Endodermal cell (in vitro differentiated cells): ENCODE measurements around the gene FTO. TPM values are rescaled to one million over a fixed set of nuclear protein-coding genes. Genes with fewer than 3 reads are reported as not detected.

ENCODE experiments used
- DNase-seq: peaks from one replicate; pipeline ENCODE4 v3.0.0-alpha.2; 2017
- H3K27ac ChIP-seq: 2 replicates; pipeline ENCODE4 v1.5.1; 2013; ENCODE audit warnings: mild to moderate bottlenecking, low read depth, low read length, moderate library complexity
- H3K27me3 ChIP-seq: 2 replicates; pipeline ENCODE4 v1.6.1; 2013; ENCODE audit warnings: mild to moderate bottlenecking, low read length, moderate library complexity; ENCODE audit not compliant: insufficient read depth, control insufficient read depth, poor library complexity, severe bottlenecking
- H3K36me3 ChIP-seq: 2 replicates; pipeline ENCODE4 v1.7.0; 2013; ENCODE audit warnings: mild to moderate bottlenecking, low read length, moderate library complexity; ENCODE audit not compliant: control insufficient read depth, insufficient read depth
- H3K4me1 ChIP-seq: one replicate; pipeline ENCODE4 v1.7.0; 2013; ENCODE audit warnings: low read length; ENCODE audit not compliant: control insufficient read depth, insufficient read depth
- H3K4me3 ChIP-seq: 2 replicates; pipeline ENCODE4 v1.5.1; 2013; ENCODE audit warnings: mild to moderate bottlenecking, low read length, moderate library complexity
- H3K9ac ChIP-seq: 2 replicates; pipeline ENCODE4 v1.6.1; 2013; ENCODE audit warnings: mild to moderate bottlenecking, low read length, moderate library complexity; ENCODE audit not compliant: poor library complexity, severe bottlenecking; ENCODE audit errors: extremely low read depth
- H3K9me3 ChIP-seq: 2 replicates; pipeline ENCODE4 v1.6.1; 2013; ENCODE audit warnings: mild to moderate bottlenecking, low read length, moderate library complexity; ENCODE audit not compliant: control insufficient read depth
- H3K27ac Mint-ChIP-seq: 2 replicates; pipeline ENCODE4 v1.8.0; 2020; ENCODE audit warnings: mixed read lengths
- H3K27me3 Mint-ChIP-seq: 2 replicates; pipeline ENCODE4 v1.8.0; 2021; ENCODE audit warnings: mild to moderate bottlenecking, mixed read lengths; ENCODE audit not compliant: insufficient read depth
- H3K36me3 Mint-ChIP-seq: 2 replicates; pipeline ENCODE4 v1.8.0; 2020; ENCODE audit warnings: low read depth, mixed read lengths
- H3K4me1 Mint-ChIP-seq: 2 replicates; pipeline ENCODE4 v1.8.0; 2020; ENCODE audit warnings: mixed read lengths
- H3K4me3 Mint-ChIP-seq: 2 replicates; pipeline ENCODE4 v1.8.0; 2020; ENCODE audit warnings: mild to moderate bottlenecking, moderate library complexity, mixed read lengths
- H3K9me3 Mint-ChIP-seq: 2 replicates; pipeline ENCODE4 v1.8.0; 2020; ENCODE audit warnings: mild to moderate bottlenecking, mixed read lengths
- WGBS, 2 experiments: methylation state at CpG; one replicate each; pipeline versions ENCODE4 v1.1.5 to v1.1.7; 2013; ENCODE audit warnings: missing lambda C conversion rate in 2 of 2, mixed read lengths in 1 of 2; ENCODE audit not compliant: insufficient coverage in 1 of 2, insufficient read length in 1 of 2; 5-methylcytosine and 5-hydroxymethylcytosine counted together
- total RNA-seq, 2 donors: library from RNA; stranded (reverse); fragmentation: NEBNext Ultra II Directional in 1 of 2; extraction: Animal tissue kit (Norgen Biotek cat#: 25700) in 1 of 2; gene quantifications; 2 replicates in 1 of 2; 3 replicates in 1 of 2; pipeline ENCODE4 v1.2.1, GENCODE V29; 2021
- TF ChIP-seq, protein P1 (sequence below): fragments of 200-600 bp; sonication (generic); conservative IDR thresholded peaks from 2 replicates; pipeline ENCODE4 v1.5.0; 2021; ENCODE audit warnings: antibody characterized with exemption, mild to moderate bottlenecking

The FTO gene
- total RNA-seq, 2 donors from 2014 or later = 80.3 to 102 TPM

- no peak overlapping the region for H3K4me3 ChIP-seq
- 80 to 88% methylated on average over 4 to 7 of the region's 7 CpGs for WGBS, 2 experiments
These were observed 256.3 kb downstream of the FTO start for GRCh38 chr16:53960050-53960812.

DNA sequence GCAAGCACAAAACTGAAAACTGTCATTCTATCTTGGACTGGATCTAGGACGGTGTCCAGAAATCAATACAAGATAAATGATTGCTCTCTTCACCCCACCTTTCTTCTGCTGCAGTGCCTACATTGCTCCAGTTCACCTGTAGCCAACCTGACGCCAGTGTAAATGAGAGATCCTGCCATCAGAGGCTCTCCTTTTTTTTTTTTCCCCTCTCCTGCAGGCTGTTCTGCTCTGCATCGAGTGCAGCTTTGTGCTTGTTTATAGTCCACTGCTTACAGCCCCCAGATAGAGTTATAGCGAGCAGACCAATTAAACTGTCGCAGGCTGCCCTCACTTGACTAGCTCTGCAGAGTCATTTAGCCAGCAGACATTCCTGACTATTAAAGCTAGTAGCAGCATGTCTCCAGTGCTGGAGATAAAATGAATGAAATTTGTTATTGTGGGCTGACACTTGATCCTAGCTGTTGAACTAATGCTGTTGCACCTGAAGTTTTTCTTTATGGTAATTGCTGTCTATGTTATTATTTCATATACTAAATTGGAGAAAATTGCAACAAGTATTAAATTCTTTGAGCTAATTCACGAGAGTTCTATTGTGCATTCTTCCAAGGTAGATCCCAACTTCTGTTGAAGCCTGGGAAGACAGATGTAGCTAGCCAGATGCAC is 257.1 kb downstream of the FTO start:
- no peaks in the 10 kb centered on the region for H3K9me3 Mint-ChIP-seq
- Histone ChIP-seq H3K4me1 (no peaks in the 10 kb centered on the region), H3K9me3 (no peaks in the 10 kb centered on the region), H3K36me3 (no peaks in the 10 kb centered on the region), H3K9ac (no peak overlapping the region), H3K27ac (no peak overlapping the region), H3K4me3 (no peak overlapping the region), H3K27me3 (no peaks in the 10 kb centered on the region)
- no peak overlapping the region for H3K27ac Mint-ChIP-seq
- TF ChIP-seq, protein P1, sequence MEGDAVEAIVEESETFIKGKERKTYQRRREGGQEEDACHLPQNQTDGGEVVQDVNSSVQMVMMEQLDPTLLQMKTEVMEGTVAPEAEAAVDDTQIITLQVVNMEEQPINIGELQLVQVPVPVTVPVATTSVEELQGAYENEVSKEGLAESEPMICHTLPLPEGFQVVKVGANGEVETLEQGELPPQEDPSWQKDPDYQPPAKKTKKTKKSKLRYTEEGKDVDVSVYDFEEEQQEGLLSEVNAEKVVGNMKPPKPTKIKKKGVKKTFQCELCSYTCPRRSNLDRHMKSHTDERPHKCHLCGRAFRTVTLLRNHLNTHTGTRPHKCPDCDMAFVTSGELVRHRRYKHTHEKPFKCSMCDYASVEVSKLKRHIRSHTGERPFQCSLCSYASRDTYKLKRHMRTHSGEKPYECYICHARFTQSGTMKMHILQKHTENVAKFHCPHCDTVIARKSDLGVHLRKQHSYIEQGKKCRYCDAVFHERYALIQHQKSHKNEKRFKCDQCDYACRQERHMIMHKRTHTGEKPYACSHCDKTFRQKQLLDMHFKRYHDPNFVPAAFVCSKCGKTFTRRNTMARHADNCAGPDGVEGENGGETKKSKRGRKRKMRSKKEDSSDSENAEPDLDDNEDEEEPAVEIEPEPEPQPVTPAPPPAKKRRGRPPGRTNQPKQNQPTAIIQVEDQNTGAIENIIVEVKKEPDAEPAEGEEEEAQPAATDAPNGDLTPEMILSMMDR = no peak
- no peak overlapping the region for H3K4me3 Mint-ChIP-seq
- 89 to 92% methylated on average over 5 to 6 of the region's 6 CpGs for WGBS, 2 experiments
- no peaks in the 10 kb centered on the region for H3K27me3 Mint-ChIP-seq
- H3K36me3 Mint-ChIP-seq = peaks cover 2% of the 10 kb centered on the region
- H3K4me1 Mint-ChIP-seq = no peaks in the 10 kb centered on the region
- DNase-seq = no peak

More at GRCh38 chr16:53960050-53960812, 256.3 kb downstream of the FTO start:
- Histone ChIP-seq H3K4me1 (no peaks in the 10 kb centered on the region), H3K9ac (no peak overlapping the region), H3K9me3 (no peaks in the 10 kb centered on the region), H3K27me3 (no peaks in the 10 kb centered on the region), H3K27ac (no peak overlapping the region), H3K36me3 (no peaks in the 10 kb centered on the region)
- no peaks in the 10 kb centered on the region for H3K27me3 Mint-ChIP-seq
- H3K4me1 Mint-ChIP-seq = no peaks in the 10 kb centered on the region
- no peak for DNase-seq
- no peaks in the 10 kb centered on the region for H3K9me3 Mint-ChIP-seq
- TF ChIP-seq, protein P1 = no peak
- no peak overlapping the region for H3K4me3 Mint-ChIP-seq
- H3K27ac Mint-ChIP-seq = no peak overlapping the region
- H3K36me3 Mint-ChIP-seq = peaks cover 2% of the 10 kb centered on the region

- WGBS, 2 experiments = 93% methylated on average over 2 of the region's 2 CpGs; no CpG with 5 or more reads in 1 of the 2 experiments
- Histone ChIP-seq H3K27me3 (no peaks in the 10 kb centered on the region), H3K4me3 (no peak overlapping the region), H3K9ac (no peak overlapping the region), H3K9me3 (no peaks in the 10 kb centered on the region), H3K36me3 (no peaks in the 10 kb centered on the region), H3K4me1 (no peaks in the 10 kb centered on the region), H3K27ac (no peak overlapping the region)
- no peak overlapping the region for H3K27ac Mint-ChIP-seq
- no peak for DNase-seq
- no peak overlapping the region for H3K4me3 Mint-ChIP-seq
- H3K4me1 Mint-ChIP-seq = no peaks in the 10 kb centered on the region
- no peaks in the 10 kb centered on the region for H3K36me3 Mint-ChIP-seq
- H3K27me3 Mint-ChIP-seq = no peaks in the 10 kb centered on the region
- no peaks in the 10 kb centered on the region for H3K9me3 Mint-ChIP-seq
- TF ChIP-seq, protein P1 = no peak
These were observed 258.1 kb downstream of the FTO start for GRCh38 chr16:53962041-53962440.
